IPS DF 19.7 (cell line): ENCODE results near the gene ZNF618.

Source experiments
- DNase-seq: peaks from one replicate; pipeline ENCODE4 v3.0.0-alpha.2; 2013; ENCODE audit warnings: low read depth, low spot score

ZNF618 gene

GRCh38 chr9:114021578-114021977 is 145.5 kb downstream of the ZNF618 start:
- DNase-seq, result no peak

GRCh38 chr9:114023961-114024360 is 147.9 kb downstream of the ZNF618 start:
- no peak for DNase-seq

GRCh38 chr9:114025196-114025753 is 149.2 kb downstream of the ZNF618 start:
- DNase-seq, result no peak

GRCh38 chr9:114025760-114026159 is 149.7 kb downstream of the ZNF618 start:
- DNase-seq, result no peak

GRCh38 chr9:114026335-114026734 is 150.2 kb downstream of the ZNF618 start:
- DNase-seq, result no peak

- no peak for DNase-seq
These were observed 151.2 kb downstream of the ZNF618 start for GRCh38 chr9:114027159-114027862.

- no peak for DNase-seq
These were observed 151.9 kb downstream of the ZNF618 start for GRCh38 chr9:114027863-114028465.

- DNase-seq, result no peak
These were observed 152.5 kb downstream of the ZNF618 start for GRCh38 chr9:114028646-114029045.

- no peak for DNase-seq
These were observed 153.4 kb downstream of the ZNF618 start for GRCh38 chr9:114029311-114030170.

GRCh38 chr9:114030364-114030763 is 154.3 kb downstream of the ZNF618 start:
- no peak for DNase-seq

- no peak for DNase-seq
These were observed 155.0 kb downstream of the ZNF618 start for GRCh38 chr9:114031037-114031630.

- no peak for DNase-seq
These were observed 156.1 kb downstream of the ZNF618 start for GRCh38 chr9:114031948-114032840.

- no peak for DNase-seq
These were observed 157.4 kb downstream of the ZNF618 start for GRCh38 chr9:114033397-114034103.

- DNase-seq, result no peak
These were observed 158.1 kb downstream of the ZNF618 start for GRCh38 chr9:114034196-114034595.

- no peak for DNase-seq
These were observed 158.6 kb downstream of the ZNF618 start for GRCh38 chr9:114034661-114035062.

- DNase-seq, result no peak
These were observed 159.2 kb downstream of the ZNF618 start for GRCh38 chr9:114035221-114035844.

- no peak for DNase-seq
These were observed 160.0 kb downstream of the ZNF618 start for GRCh38 chr9:114035845-114036801.

GRCh38 chr9:114037249-114037648 is 161.1 kb downstream of the ZNF618 start:
- DNase-seq, result no peak
